Stomach (tissue), 9 donors: ENCODE measurements around the gene RNF182. TPM values are rescaled to one million over a fixed set of nuclear protein-coding genes. Genes with fewer than 3 reads are reported as not detected.

Source experiments
- DNase-seq, 2 donors: peaks; one replicate each; pipeline versions ENCODE4 v3.0.0 to v3.0.0-alpha.2; 2013 to 2019
- H3K27ac ChIP-seq, 5 donors: fragments of 200-600 bp in 4 of 5; sonication (generic) in 4 of 5; one replicate each; pipeline ENCODE4 v1.5.1; 2013 to 2019; ENCODE audit warnings: mild to moderate bottlenecking in 1 of 5, moderate library complexity in 1 of 5
- H3K27me3 ChIP-seq, 3 donors: fragments of 200-600 bp; sonication (generic); one replicate each; pipeline ENCODE4 v1.5.1; 2017 to 2019; ENCODE audit warnings: mixed run types in 1 of 3
- H3K36me3 ChIP-seq, 4 donors: fragments of 200-600 bp; sonication (generic); 1 replicate in 3 of 4; 2 replicates in 1 of 4; pipeline ENCODE4 v1.5.1; 2016 to 2019
- H3K4me1 ChIP-seq, 4 donors: fragments of 200-600 bp; sonication (generic); one replicate each; pipeline ENCODE4 v1.5.1; 2016 to 2019
- H3K4me3 ChIP-seq, 4 donors: fragments of 200-600 bp; sonication (generic) in 3 of 4; one replicate each; pipeline ENCODE4 v1.5.1; 2016 to 2019; ENCODE audit warnings: mild to moderate bottlenecking in 1 of 4
- H3K9me3 ChIP-seq, 4 donors: fragments of 200-600 bp; sonication (generic); one replicate each; pipeline ENCODE4 v1.5.1; 2016 to 2019
- CTCF ChIP-seq, 7 experiments: fragments of 450-650 bp in 4 of 7; fragments of 200-600 bp in 3 of 7; sonication (generic) in 3 of 7; IDR thresholded peaks; one replicate each; pipeline ENCODE4 v1.5.1; 2016 to 2019; ENCODE audit warnings: antibody characterized with exemption in 7 of 7, control low read depth in 2 of 7, mild to moderate bottlenecking in 1 of 7
- EP300 ChIP-seq: sonication (generic); formaldehyde crosslinking; IDR thresholded peaks from one replicate; pipeline ENCODE4 v1.6.1; 2017; ENCODE audit warnings: antibody characterized with exemption
- POLR2A ChIP-seq, 4 donors: fragments of 450-650 bp; IDR thresholded peaks; one replicate each; pipeline ENCODE4 v1.6.1; 2016; ENCODE audit warnings: antibody characterized with exemption in 4 of 4, control low read depth in 2 of 4, mild to moderate bottlenecking in 1 of 4, moderate library complexity in 1 of 4
- POLR2AphosphoS5 ChIP-seq, 3 donors: sonication (generic); formaldehyde crosslinking; IDR thresholded peaks; one replicate each; pipeline ENCODE4 v1.6.1; 2016; ENCODE audit warnings: antibody characterized with exemption in 3 of 3
- WGBS, 5 donors: extraction: QIAGEN DNeasy Blood & Tissue Kit in 3 of 5; methylation state at CpG; one replicate each; pipeline versions ENCODE4 v1.1.5 to v1.1.7; 2013 to 2018; 5-methylcytosine and 5-hydroxymethylcytosine counted together
- intact Hi-C: fragments of 100-400 bp; cut with DNase I; formaldehyde crosslinking; loops from one replicate; pipeline ENCODE4 v1.15.1; 2023; ENCODE audit warnings: low total_unique reads
- polyA plus RNA-seq, 3 donors: library from polyadenylated mRNA; stranded (reverse); fragments of 200-250 nt; gene quantifications; one replicate each; pipeline ENCODE4 v1.2.3, GENCODE V29; 2013
- total RNA-seq, 5 donors: library from RNA; depleted of rRNA; stranded (reverse); fragments of >200 nt; gene quantifications; one replicate each; pipeline versions ENCODE4 v1.1.0 to v1.2.3, GENCODE V29; 2014 to 2016
- donor health status: healthy with polysubstance abuse.
- donor health status: Bipolar disorder and iron deficiency.
- donor health status: healthy.

The RNF182 gene
- total and polyA plus RNA-seq, 8 donors, result 0.10 to 0.18 TPM; not detected in 6

- Histone ChIP-seq H3K4me1 (no peaks in the 10 kb centered on the region), H3K27ac (no peak overlapping the region), H3K4me3 (no peak overlapping the region), H3K36me3 (no peaks in the 10 kb centered on the region), H3K27me3 (peaks cover 0 to 30% (median 7%) of the 10 kb centered on the region in 3 donors), H3K9me3 (no peaks in the 10 kb centered on the region)
- intact Hi-C loops, result no loop called here
- DNase-seq, result no peak
- TF ChIP-seq EP300 (no peak), CTCF (IDR thresholded peaks at IDR 0.05) (no peak), POLR2A (IDR thresholded peaks at IDR 0.05) (no peak), POLR2AphosphoS5 (IDR thresholded peaks at IDR 0.05) (no peak)
- WGBS, 5 donors, result 82 to 89% (median 87%) methylated on average over 11 of the region's 11 CpGs
Observed at GRCh38 chr6:13987400-13987865, 62.7 kb downstream of the RNF182 start.

GRCh38 chr6:13988049-13988738, 63.4 kb downstream of the RNF182 start:
- no peak overlapping the region for H3K4me3 ChIP-seq

GRCh38 chr6:13988908-13989307, 64.2 kb downstream of the RNF182 start:
- no peak for TF ChIP-seq POLR2AphosphoS5 (IDR thresholded peaks at IDR 0.05)
- TF ChIP-seq CTCF (IDR thresholded peaks at IDR 0.05), result no peak
- TF ChIP-seq POLR2A (IDR thresholded peaks at IDR 0.05), result no peak
- no peak for TF ChIP-seq EP300
- Histone ChIP-seq H3K4me3 (no peak overlapping the region), H3K27me3 (peaks cover 0 to 29% (median 7%) of the 10 kb centered on the region in 3 donors), H3K27ac (no peak overlapping the region), H3K9me3 (no peaks in the 10 kb centered on the region), H3K4me1 (no peaks in the 10 kb centered on the region), H3K36me3 (no peaks in the 10 kb centered on the region)
- intact Hi-C loops, result no loop called here
- 79 to 92% (median 83%) methylated on average over 2 of the region's 2 CpGs for WGBS, 5 donors
- no peak for DNase-seq

More at GRCh38 chr6:13988049-13988738, 63.4 kb downstream of the RNF182 start:
- intact Hi-C loops, result no loop called here
- Histone ChIP-seq H3K9me3 (no peaks in the 10 kb centered on the region), H3K27me3 (peaks cover 0 to 29% (median 7%) of the 10 kb centered on the region in 3 donors), H3K36me3 (no peaks in the 10 kb centered on the region), H3K4me1 (no peaks in the 10 kb centered on the region), H3K27ac (no peak overlapping the region)
- TF ChIP-seq CTCF (IDR thresholded peaks at IDR 0.05), result no peak
- TF ChIP-seq EP300, result no peak
- no peak for TF ChIP-seq POLR2AphosphoS5 (IDR thresholded peaks at IDR 0.05)
- no peak for TF ChIP-seq POLR2A (IDR thresholded peaks at IDR 0.05)
- WGBS, 5 donors, result 60 to 75% (median 73%) methylated on average over 5 of the region's 5 CpGs
- no peak for DNase-seq

GRCh38 chr6:13989496-13990144, 64.9 kb downstream of the RNF182 start:
- no peaks in the 10 kb centered on the region for H3K4me1 ChIP-seq
- no peaks in the 10 kb centered on the region for H3K36me3 ChIP-seq
- intact Hi-C loops, result no loop called here
- H3K9me3 ChIP-seq, result no peaks in the 10 kb centered on the region
- H3K27ac ChIP-seq, result no peak overlapping the region
- DNase-seq, result no peak
- TF ChIP-seq EP300 (no peak), POLR2AphosphoS5 (IDR thresholded peaks at IDR 0.05) (no peak), CTCF (IDR thresholded peaks at IDR 0.05) (no peak), POLR2A (IDR thresholded peaks at IDR 0.05) (no peak)
- no peak overlapping the region for H3K4me3 ChIP-seq
- 62 to 70% (median 66%) methylated on average over 7 of the region's 7 CpGs for WGBS, 5 donors
- peaks cover 0 to 29% (median 7%) of the 10 kb centered on the region in 3 donors for H3K27me3 ChIP-seq
